Activated naive CD4-positive, alpha-beta T cell treated with anti-CD3 and anti-CD28 coated beads, Interleukin-2, amount 50 U/mL, for 24 hours (primary cell): Measurements from ENCODE around the gene ZNF496.
"Not testable (repeated sequence)": the region's sequence is repeated elsewhere in the genome, so short reads cannot be mapped to it uniquely, and the experiment has no call there.

Experiments
- H3K27ac Mint-ChIP-seq: one replicate; pipeline ENCODE4 v1.8.0; 2021; ENCODE audit warnings: mild to moderate bottlenecking, mixed read lengths
- H3K27me3 Mint-ChIP-seq: one replicate; pipeline ENCODE4 v1.8.0; 2021; ENCODE audit warnings: mixed read lengths
- H3K36me3 Mint-ChIP-seq: one replicate; pipeline ENCODE4 v1.8.0; 2021; ENCODE audit warnings: mixed read lengths
- H3K4me1 Mint-ChIP-seq: one replicate; pipeline ENCODE4 v1.8.0; 2021; ENCODE audit warnings: mixed read lengths
- H3K4me3 Mint-ChIP-seq: one replicate; pipeline ENCODE4 v1.8.0; 2021; ENCODE audit warnings: mild to moderate bottlenecking, mixed read lengths
- H3K9me3 Mint-ChIP-seq: one replicate; pipeline ENCODE4 v1.8.0; 2021; ENCODE audit warnings: mixed read lengths

Gene ZNF496

DNA sequence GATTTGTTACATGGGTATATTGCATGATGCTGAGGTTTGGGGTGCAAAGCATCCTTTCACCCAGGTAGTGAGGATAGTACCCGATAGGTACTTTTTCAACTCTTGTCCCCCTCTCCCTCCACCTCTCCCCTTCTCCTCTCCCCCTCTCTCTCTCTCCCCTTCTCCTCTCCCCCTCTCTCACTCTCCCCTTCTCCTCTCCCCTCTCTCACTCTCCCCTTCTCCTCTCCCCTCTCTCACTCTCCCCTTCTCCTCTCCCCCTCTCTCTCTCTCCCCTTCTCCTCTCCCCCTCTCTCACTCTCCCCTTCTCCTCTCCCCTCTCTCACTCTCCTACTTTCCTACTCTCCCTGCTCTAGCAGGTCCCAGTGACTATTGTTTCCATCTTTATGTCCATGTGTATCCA, 31.3 kb upstream of the ZNF496 start:
- not testable (repeated sequence) for H3K9me3 Mint-ChIP-seq, H3K4me3 Mint-ChIP-seq, H3K36me3 Mint-ChIP-seq
- H3K27ac Mint-ChIP-seq, result peak overlapping the region; percentile 79
- H3K4me1 Mint-ChIP-seq, result peaks cover 15% of the 10 kb centered on the region
- peaks cover 33% of the 10 kb centered on the region for H3K27me3 Mint-ChIP-seq

DNA sequence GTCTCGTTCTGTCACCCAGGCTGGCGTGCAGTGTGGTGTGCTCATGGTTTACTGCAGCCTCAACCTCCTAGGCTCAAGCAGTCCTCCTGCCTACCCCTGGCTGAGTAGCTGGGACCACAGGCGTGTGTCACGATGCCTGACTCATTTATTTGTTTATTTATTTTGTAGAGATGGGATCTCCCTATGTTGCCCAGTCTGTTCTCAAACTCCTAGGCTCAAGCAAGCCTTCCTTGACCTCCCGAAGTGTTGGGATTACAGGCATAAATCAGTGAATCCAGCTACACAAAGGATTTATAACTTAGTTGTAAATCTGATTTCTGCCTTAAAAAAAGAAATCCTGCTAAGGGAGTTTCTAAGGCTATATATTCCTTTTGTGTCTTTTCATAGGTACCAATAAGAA, 30.5 kb upstream of the ZNF496 start:
- Mint-ChIP-seq H3K9me3 (no peaks in the 10 kb centered on the region), H3K4me1 (peaks cover 15% of the 10 kb centered on the region), H3K27ac (no peak overlapping the region), H3K36me3 (no peaks in the 10 kb centered on the region), H3K4me3 (no peak overlapping the region), H3K27me3 (peaks cover 35% of the 10 kb centered on the region)

DNA sequence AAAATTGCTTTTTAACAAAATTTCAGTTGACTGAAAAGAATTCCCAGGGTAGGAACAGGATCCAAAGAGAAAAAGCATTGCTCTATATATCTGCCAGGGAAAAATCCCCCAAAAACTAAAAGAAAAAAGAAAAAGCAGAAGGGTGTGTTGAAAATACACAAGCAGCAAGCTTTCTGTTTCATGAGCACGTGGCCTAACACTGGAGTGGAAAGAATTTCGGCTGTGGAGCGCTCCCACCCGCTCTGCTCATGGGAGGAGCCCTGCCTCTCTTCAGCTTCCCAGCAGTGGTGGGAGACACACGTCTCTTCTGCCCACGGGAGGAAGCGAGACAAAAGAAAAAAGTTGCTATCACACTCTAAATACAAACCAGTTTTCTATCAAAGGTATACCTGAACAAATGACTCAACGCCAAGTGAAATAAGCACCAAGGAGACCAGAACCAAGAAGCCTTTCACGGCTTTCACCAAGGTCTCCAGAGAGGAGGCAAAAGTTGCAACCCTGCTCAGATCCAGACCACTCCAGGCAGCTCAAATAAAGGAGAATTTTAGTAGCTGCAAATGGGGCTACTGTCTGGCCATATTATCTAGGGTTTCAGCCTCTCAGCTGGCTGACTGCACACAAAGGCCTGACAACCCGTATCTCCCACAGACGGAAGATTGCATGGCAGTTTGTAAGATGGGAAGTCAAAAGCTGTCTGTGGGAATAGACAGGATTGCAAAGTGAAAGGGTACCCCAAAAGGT, 29.5 kb upstream of the ZNF496 start:
- Mint-ChIP-seq H3K27me3 (peaks cover 33% of the 10 kb centered on the region), H3K4me3 (no peak overlapping the region), H3K4me1 (peaks cover 15% of the 10 kb centered on the region), H3K27ac (no peak overlapping the region), H3K36me3 (no peaks in the 10 kb centered on the region), H3K9me3 (no peaks in the 10 kb centered on the region)

DNA sequence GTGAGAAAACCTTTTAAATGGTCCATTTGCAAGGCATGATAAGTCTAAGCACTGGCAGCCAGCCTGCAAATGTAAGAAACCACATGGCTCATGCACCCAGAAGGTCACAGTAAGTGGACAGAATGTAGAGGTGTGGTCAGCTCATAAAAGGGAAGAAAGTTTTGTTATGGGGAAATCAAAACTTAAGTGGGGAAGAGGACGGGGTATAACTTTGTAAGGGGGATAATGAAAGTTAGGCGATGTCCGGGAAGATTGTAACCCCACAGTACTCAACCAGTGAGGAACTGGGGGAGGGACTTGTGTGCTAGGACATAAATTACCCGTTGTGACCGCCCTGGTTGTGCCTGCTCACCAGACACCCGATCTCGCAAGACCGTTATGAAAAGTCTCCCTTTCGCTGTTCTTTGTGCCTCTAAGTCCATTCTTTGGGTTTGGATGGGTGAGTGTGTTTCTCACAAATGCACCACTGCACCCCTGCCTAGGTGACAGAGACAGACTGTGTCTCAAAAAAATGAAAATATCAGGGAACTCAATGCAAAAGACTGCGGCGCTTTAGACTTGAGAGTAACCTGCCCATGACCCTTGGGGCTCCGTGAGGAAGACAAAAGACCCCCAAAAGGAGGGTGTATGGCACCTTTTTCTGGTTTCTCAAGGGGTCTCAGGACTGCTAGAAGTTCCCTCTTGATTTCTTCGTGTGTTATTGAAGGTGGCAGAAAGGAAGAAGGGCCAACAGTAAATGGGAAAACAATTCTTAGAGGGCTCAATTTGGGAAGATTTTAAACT, 28.6 kb upstream of the ZNF496 start:
- H3K4me3 Mint-ChIP-seq, result no peak overlapping the region
- H3K4me1 Mint-ChIP-seq, result peaks cover 15% of the 10 kb centered on the region
- peaks cover 38% of the 10 kb centered on the region for H3K27me3 Mint-ChIP-seq
- H3K9me3 Mint-ChIP-seq, result peaks cover 5% of the 10 kb centered on the region
- H3K36me3 Mint-ChIP-seq, result peaks cover 3% of the 10 kb centered on the region
- H3K27ac Mint-ChIP-seq, result no peak overlapping the region

DNA sequence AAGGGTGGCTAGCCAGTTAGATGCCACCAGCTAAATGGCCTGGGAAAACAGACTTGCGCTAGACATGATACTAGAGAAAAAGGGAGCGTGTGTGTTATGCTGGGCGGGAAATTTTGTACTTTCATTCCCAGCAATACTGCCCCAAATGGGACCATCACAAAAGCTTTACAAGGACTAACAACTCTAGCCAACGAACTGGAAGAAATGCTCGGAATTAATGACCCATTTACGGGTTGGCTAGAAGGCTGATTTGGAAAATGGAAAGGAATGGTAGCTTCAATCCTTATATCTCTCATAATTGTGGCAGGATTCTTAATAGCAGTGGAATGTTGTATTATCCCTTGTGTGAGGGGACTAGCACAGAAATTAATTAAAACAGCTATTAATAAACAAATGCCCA, 27.9 kb upstream of the ZNF496 start:
- Mint-ChIP-seq H3K4me1 (peaks cover 15% of the 10 kb centered on the region), H3K27me3 (peaks cover 35% of the 10 kb centered on the region), H3K27ac (no peak overlapping the region), H3K9me3 (peaks cover 5% of the 10 kb centered on the region), H3K36me3 (peaks cover 3% of the 10 kb centered on the region), H3K4me3 (no peak overlapping the region)

DNA sequence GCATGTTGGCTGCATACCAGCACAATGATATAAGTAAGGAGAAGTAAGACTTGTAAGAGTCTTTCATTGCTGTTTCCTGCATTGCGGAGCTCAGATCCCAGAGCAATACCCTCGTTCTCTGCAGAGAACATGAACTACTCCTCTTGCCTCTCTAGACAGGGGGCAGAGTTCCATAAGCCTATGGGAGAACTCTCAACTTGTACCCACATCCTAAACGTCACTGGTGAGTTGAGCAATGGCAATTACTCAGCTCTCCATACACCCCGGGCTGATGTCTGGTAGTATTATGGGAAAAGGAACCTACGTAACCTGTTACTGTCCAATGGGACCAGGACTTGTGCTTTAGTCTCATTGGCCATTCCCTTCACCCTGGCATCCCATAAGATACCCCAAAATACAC, 27.3 kb upstream of the ZNF496 start:
- peaks cover 34% of the 10 kb centered on the region for H3K27me3 Mint-ChIP-seq
- H3K4me1 Mint-ChIP-seq, result peaks cover 15% of the 10 kb centered on the region
- no peak overlapping the region for H3K27ac Mint-ChIP-seq
- no peak overlapping the region for H3K4me3 Mint-ChIP-seq
- H3K9me3 Mint-ChIP-seq, result peaks cover 5% of the 10 kb centered on the region
- H3K36me3 Mint-ChIP-seq, result peaks cover 3% of the 10 kb centered on the region

DNA sequence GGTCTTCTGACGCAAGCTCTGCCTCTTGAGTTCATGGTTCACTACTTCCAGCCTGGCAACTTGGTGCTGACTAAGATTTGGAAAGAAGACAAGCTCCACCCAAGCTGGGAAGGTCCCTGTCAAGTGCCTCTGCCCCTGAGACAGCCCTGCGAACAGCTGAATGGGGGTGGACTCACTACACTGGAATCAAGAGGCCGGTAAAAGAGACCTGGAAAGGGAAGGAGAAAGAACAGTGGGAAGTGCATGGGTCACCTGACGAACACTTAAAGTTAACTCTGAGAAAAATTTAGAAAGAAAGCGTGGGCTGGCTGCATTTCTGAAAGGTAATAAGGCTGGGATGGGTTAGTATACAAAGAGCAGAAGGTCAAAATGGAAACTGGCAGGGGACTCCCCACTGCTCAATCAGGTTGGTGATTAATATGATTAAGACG, 26.1 kb upstream of the ZNF496 start:
- H3K36me3 Mint-ChIP-seq, result peaks cover 3% of the 10 kb centered on the region
- H3K27me3 Mint-ChIP-seq, result peaks cover 31% of the 10 kb centered on the region
- H3K4me3 Mint-ChIP-seq, result no peak overlapping the region
- peaks cover 15% of the 10 kb centered on the region for H3K4me1 Mint-ChIP-seq
- no peak overlapping the region for H3K27ac Mint-ChIP-seq
- peaks cover 5% of the 10 kb centered on the region for H3K9me3 Mint-ChIP-seq

DNA sequence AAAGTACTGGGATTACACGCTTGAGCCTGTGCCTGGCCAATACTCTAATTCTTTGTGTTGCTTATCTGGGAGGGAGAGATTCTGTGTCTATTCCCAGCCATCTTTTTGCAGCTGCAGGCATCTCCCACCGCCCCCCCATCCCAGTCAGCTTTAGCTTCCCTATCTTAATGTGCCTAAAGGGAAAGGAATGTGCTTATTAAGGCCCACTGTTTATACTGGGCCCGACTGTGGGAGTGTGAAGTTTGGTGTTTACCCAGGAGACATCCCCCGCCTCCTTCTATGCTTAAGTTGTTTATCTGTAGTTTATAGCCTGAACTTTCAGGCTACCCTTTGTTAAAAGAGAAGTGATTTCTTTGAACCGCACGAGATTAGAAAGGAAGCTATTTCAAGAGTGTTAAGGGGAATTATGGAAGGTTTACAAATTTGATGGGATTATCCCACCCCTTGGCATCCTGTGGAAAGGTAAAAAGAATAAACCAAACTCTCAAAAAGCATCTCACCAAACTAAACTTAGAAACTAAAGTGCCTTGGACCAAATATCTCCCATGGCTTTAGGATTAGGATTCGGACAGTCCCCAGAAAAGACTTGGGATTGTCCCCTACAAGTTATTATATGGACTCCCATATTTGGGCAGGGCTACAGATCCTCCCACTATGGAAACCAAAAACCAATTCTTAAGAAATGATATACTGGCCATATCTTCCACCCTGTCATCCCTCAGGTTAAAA, 25.5 kb upstream of the ZNF496 start:
- H3K27me3 Mint-ChIP-seq, result peaks cover 31% of the 10 kb centered on the region

DNA sequence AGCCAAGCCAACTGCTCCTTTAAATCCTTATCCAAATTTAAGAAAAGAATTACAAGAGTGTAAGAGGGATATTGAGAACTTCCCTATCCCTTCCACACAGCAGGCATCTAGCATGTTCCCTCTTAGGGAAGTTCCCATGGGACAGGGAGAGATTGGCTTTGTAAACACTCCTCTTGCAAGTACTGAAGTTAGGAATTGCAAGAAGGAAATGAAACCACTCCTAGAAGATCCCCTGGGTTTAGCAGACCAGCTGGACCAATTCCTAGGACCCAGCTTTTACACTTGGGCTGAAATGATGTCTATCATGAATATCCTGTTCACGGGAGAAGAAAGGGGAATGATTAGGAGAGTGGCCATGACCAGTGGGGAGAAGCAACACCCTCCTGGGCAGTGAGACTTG, 23.5 kb upstream of the ZNF496 start:
- not testable (repeated sequence) for H3K4me1 Mint-ChIP-seq, H3K27ac Mint-ChIP-seq, H3K36me3 Mint-ChIP-seq, H3K9me3 Mint-ChIP-seq, H3K4me3 Mint-ChIP-seq
- peaks cover 24% of the 10 kb centered on the region for H3K27me3 Mint-ChIP-seq

More for the DNA sequence above, 25.5 kb upstream of the ZNF496 start:
- Mint-ChIP-seq H3K9me3 (peaks cover 5% of the 10 kb centered on the region), H3K4me1 (peaks cover 15% of the 10 kb centered on the region), H3K36me3 (peaks cover 3% of the 10 kb centered on the region), H3K4me3 (no peak overlapping the region), H3K27ac (no peak overlapping the region)

DNA sequence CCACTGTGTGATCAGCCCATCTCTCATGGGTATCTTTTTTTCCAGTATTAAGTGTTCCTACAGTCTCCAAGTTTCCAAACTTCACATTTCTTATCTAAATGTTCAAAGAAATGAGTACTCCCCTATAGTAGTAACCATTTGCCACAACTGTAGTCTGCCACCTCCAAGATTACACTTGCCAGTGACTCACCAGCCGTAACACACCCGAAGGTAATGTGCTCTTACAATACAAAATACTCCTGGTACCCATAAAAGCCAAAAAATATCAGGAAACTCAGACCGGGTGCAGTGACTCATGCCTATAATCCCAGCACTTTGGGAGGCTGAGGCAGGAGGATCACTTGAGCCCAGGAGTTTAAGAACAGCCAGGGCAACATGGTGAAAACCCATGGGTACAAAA, 20.5 kb upstream of the ZNF496 start:
- Mint-ChIP-seq H3K27ac (no peak overlapping the region), H3K9me3 (peaks cover 5% of the 10 kb centered on the region), H3K4me3 (no peak overlapping the region), H3K4me1 (peaks cover 5% of the 10 kb centered on the region), H3K27me3 (peaks cover 16% of the 10 kb centered on the region), H3K36me3 (peaks cover 3% of the 10 kb centered on the region)

DNA sequence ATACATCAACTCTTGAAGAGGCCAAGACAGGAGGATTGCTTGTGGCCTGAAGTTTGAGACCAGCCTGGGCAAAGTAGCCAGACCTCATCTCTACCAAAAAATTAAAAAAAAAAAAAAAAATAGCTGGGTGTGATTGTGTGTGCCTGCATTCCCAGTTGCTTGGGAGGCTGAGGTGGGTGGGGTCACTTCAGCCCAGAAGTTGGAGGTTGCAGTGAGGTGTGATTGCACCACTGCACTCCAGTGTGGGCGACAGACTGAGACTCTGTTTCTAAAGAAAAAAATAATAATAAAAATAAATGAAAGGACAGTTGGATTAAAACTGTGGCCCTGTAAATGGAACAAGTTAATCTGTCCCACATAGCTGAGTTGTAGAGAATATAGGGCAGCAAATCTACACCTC, 18.9 kb upstream of the ZNF496 start:
- Mint-ChIP-seq H3K4me3 (no peak overlapping the region), H3K36me3 (peaks cover under 1% of the 10 kb centered on the region), H3K4me1 (peaks cover 5% of the 10 kb centered on the region), H3K27ac (no peak overlapping the region), H3K27me3 (peaks cover 11% of the 10 kb centered on the region), H3K9me3 (peaks cover under 1% of the 10 kb centered on the region)

DNA sequence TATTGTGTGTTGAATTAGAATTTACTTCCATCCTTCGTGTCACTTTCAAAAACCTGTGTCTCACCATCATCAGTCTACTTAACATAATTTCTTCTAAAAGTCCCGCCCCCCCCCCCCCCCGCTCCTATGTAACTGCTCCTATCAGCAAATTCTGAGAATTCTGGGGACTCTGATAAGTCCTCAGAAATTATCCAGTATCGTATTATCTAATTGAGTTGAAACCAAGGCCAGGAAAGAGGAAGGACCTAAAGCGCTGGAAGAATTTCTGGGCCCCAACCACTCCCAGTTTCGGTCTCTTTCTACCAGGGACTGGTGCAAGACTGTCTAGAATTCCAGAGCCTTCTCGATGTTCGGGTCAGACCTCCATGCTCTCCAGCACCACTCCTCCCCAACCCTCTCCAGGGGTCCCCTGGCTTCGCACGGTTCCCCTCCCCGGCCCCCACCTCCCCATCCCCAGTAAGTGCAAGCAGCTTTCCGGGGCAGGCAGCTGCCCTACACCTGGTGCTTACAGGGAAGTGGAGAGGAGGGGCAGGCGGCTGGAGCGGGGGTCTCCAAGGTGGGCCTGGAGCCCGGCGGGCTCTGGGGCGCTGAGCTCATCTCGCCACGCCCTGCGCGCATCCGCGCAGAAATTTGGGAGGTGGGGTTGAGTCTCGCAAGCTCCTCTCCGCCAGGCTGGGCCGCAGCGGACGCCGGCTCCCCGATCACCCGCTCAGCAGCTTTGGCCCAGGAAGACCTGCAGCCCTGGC, 16.0 kb upstream of the ZNF496 start:
- Mint-ChIP-seq H3K4me1 (peaks cover 5% of the 10 kb centered on the region), H3K9me3 (no peaks in the 10 kb centered on the region), H3K27ac (no peak overlapping the region), H3K36me3 (no peaks in the 10 kb centered on the region), H3K27me3 (peaks cover 8% of the 10 kb centered on the region), H3K4me3 (no peak overlapping the region)

DNA sequence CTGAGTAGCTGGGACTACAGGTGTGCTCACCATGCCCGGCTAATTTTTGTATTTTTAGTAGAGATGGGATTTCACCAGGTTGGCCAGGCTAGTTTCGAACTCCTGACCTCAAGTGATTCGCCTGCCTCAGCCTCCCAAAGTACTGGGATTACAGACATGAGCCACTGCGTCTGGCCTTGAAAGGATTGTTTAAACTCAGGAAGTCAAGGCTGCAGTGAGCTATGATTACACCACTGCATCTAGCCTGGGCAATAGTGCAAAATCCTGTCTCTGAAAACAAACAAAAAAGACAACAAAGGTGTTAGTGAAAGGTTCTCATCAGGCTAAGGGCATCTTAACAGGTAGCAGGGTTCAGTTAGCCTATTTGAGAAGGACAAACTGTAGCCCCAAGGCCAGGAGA, 14.2 kb upstream of the ZNF496 start:
- Mint-ChIP-seq H3K4me3 (no peak overlapping the region), H3K9me3 (no peaks in the 10 kb centered on the region), H3K36me3 (no peaks in the 10 kb centered on the region), H3K27me3 (peaks cover 8% of the 10 kb centered on the region), H3K4me1 (peaks cover 5% of the 10 kb centered on the region), H3K27ac (no peak overlapping the region)

DNA sequence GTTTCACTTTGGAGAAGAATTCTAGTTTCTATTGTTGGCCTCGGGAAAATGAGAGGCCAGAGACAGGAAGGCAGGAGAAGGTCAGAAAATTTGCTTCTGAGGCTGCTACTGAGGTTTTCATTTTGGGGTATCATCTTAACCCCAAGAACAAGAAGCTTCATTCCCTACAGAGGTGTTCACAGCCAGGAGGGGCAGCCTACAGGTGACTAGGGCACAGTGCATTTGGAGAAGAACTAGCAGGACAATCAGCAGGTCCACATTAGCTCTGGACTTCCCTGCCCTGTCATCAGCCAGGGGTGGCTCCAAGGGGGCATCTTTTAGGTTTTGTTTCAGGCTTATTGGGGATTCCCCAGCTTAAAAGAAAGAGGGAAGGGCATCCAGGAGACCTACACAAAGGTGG, 12.1 kb upstream of the ZNF496 start:
- no peak overlapping the region for H3K27ac Mint-ChIP-seq
- no peaks in the 10 kb centered on the region for H3K4me1 Mint-ChIP-seq
- no peak overlapping the region for H3K4me3 Mint-ChIP-seq

DNA sequence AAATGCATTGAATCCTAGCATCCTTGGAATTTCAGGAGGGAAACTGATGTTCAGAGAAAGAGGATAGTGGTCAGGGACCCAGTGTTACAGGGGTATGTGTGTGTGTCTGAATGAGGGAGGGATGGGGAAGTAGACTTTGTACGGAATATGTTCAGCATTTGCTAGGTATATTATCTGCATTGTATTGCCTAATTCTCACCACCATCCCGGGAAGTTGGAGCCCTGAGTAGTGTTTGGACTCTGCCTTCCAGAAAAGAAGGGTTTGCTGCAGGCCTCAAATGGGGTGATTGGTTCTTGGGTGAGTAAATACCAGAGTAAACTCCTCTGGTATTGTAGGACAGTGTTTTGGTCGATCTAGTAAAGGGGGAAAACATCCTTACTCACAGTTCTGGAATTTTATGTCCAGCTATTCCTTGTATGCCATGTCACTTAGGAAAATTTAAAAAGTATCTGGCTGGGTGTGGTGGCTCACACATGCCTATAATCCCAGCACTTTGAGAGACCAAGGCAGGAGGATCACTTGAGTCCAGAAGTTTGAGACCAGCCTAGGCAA, 7.1 kb upstream of the ZNF496 start:
- Mint-ChIP-seq H3K4me3 (no peak overlapping the region), H3K36me3 (no peaks in the 10 kb centered on the region), H3K9me3 (no peaks in the 10 kb centered on the region), H3K4me1 (no peaks in the 10 kb centered on the region), H3K27me3 (no peaks in the 10 kb centered on the region), H3K27ac (no peak overlapping the region)

More for the DNA sequence above, 12.1 kb upstream of the ZNF496 start:
- Mint-ChIP-seq H3K36me3 (no peaks in the 10 kb centered on the region), H3K9me3 (no peaks in the 10 kb centered on the region), H3K27me3 (peaks cover 2% of the 10 kb centered on the region)
